ENCODE measurements around the gene POLD1. TPM values are rescaled to one million over a fixed set of nuclear protein-coding genes. Genes with fewer than 3 reads are reported as not detected.
"Not testable (repeated sequence)": the region's sequence is repeated elsewhere in the genome, so short reads cannot be mapped to it uniquely, and the experiment has no call there.

The POLD1 gene
- total and polyA plus RNA-seq, 7 experiments from 2014 or later = 26.0 to 110 (median 40.8) TPM

DNA sequence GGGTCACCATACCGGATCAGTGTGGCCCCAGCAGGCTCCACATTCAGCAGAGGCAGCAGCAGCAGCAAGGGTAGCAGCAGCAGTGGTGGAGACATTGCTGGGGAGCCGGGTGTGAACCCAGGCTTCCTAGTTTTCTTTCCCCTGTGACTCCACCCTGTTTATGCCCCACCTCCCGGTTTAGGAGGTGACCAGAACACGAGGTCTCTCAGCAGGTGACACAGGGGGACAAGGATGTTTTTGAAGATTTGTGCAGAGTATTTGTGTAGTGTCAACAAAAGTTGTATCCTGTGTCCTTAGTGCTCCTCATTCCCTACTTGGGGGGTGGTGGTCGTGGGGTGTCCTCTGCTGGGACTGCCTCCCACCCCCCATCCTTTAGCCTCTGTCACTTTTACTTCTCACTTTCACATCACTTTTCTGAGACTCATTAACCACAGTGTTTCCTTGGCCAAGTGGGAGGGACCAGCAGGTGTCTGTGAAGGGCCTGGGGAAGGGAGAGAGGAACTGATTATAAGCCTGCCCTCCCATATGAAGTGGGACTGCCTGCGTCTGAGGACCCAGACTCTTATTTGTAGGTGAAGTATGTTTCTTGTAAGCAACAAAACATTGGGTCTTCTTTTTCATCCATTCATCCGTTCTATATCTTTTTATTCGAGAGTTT is 39.4 kb upstream of the POLD1 start:
- ATAC-seq (peak; percentile 66), DNase-seq (no peak)
- no peak overlapping the region for H3K27ac ChIP-seq (ENCODE audit: low read depth, low read length)
- CTCF ChIA-PET = no interaction called here
- no peaks in the 10 kb centered on the region for H3K36me3 ChIP-seq (ENCODE audit: control insufficient read depth in 2 of 3, insufficient read depth in 3 of 3, low read length in 3 of 3)
- H3K4me1 ChIP-seq (ENCODE audit: control insufficient read depth in 2 of 2, insufficient read depth in 2 of 2, low read length in 2 of 2) = no peaks in the 10 kb centered on the region
- intact Hi-C loops (cut with micrococcal nuclease) = no loop called here
- Mint-ChIP-seq H3K4me1 (peaks cover 0 to 28% (median 9%) of the 10 kb centered on the region in 7 donors), H3K27me3 (peaks cover 0 to 3% (median 0%) of the 10 kb centered on the region in 5 donors), H3K4me3 (peak overlapping the region in 1 of 10 donors; percentile 59), H3K27ac (peak overlapping the region in 1 of 9 donors; percentile 80), H3K36me3 (peaks cover 0 to 19% (median 0%) of the 10 kb centered on the region in 5 donors), H3K9me3 (peaks cover 0 to 16% (median 6%) of the 10 kb centered on the region in 11 donors)
- H3K9me3 ChIP-seq (ENCODE audit: control insufficient read depth in 2 of 3, low read length in 3 of 3) = peaks cover 0 to 5% (median 0%) of the 10 kb centered on the region in 3 experiments
- no peaks in the 10 kb centered on the region for H3K27me3 ChIP-seq (ENCODE audit: control insufficient read depth in 2 of 2, insufficient read depth in 2 of 2, low read length in 2 of 2)
- H3K4me3 ChIP-seq (ENCODE audit: low read length) = no peak overlapping the region
- POLR2A ChIA-PET = interaction anchor here (1.1 kb wide), 1 partner anchor 9 kb away, joined by 4 read pairs; no protein-coding TSS in a partner anchor

GRCh38 chr19:50347089-50347581 is 37.0 kb upstream of the POLD1 start:
- peaks cover 0 to 16% (median 0%) of the 10 kb centered on the region in 5 donors for H3K36me3 Mint-ChIP-seq
- peaks cover 0 to 13% (median 5%) of the 10 kb centered on the region in 11 donors for H3K9me3 Mint-ChIP-seq
- H3K4me3 ChIP-seq (ENCODE audit: low read length); intact Hi-C loops (cut with micrococcal nuclease); H3K27me3 Mint-ChIP-seq; H3K4me1 ChIP-seq (ENCODE audit: control insufficient read depth in 2 of 2, insufficient read depth in 2 of 2, low read length in 2 of 2); H3K36me3 ChIP-seq (ENCODE audit: control insufficient read depth in 2 of 3, insufficient read depth in 3 of 3, low read length in 3 of 3); H3K27ac ChIP-seq (ENCODE audit: low read depth, low read length); H3K9me3 ChIP-seq (ENCODE audit: control insufficient read depth in 2 of 3, low read length in 3 of 3); H3K27me3 ChIP-seq (ENCODE audit: control insufficient read depth in 2 of 2, insufficient read depth in 2 of 2, low read length in 2 of 2); DNase-seq: not testable (repeated sequence)
- peak overlapping the region in 4 of 9 donors; percentile 33 to 90 (median 40) for H3K27ac Mint-ChIP-seq
- H3K4me1 Mint-ChIP-seq = peaks cover 0 to 26% (median 9%) of the 10 kb centered on the region in 7 donors
- H3K4me3 Mint-ChIP-seq = peak overlapping the region in 8 of 10 donors; percentile 8 to 63 (median 31)
- peak; percentile 36 for ATAC-seq
- ChIA-PET POLR2A (interaction anchor here (1.1 to 1.7 kb wide), 4 partner anchors 11 to 37 kb away, joined by 3 read pairs; partner anchors contain the start of gene POLD1), CTCF (interaction anchor here (1.1 kb wide), 1 partner anchor 10 kb away, joined by 3 read pairs; no protein-coding TSS in a partner anchor)

- intact Hi-C loops (cut with micrococcal nuclease) = no loop called here
- H3K36me3 ChIP-seq (ENCODE audit: control insufficient read depth in 2 of 3, insufficient read depth in 3 of 3, low read length in 3 of 3) = no peaks in the 10 kb centered on the region
- DNase-seq = no peak
- H3K27ac Mint-ChIP-seq = no peak overlapping the region
- CTCF ChIA-PET = no interaction called here
- POLR2A ChIA-PET = no interaction called here
- H3K36me3 Mint-ChIP-seq = peaks cover 0 to 10% (median 0%) of the 10 kb centered on the region in 5 donors
- peaks cover 0 to 11% (median 5%) of the 10 kb centered on the region in 11 donors for H3K9me3 Mint-ChIP-seq
- no peaks in the 10 kb centered on the region for H3K27me3 ChIP-seq (ENCODE audit: control insufficient read depth in 2 of 2, insufficient read depth in 2 of 2, low read length in 2 of 2)
- no peaks in the 10 kb centered on the region for H3K27me3 Mint-ChIP-seq
- H3K4me3 Mint-ChIP-seq = no peak overlapping the region
- H3K4me3 ChIP-seq (ENCODE audit: low read length) = no peak overlapping the region
- ATAC-seq = no peak
- no peak overlapping the region for H3K27ac ChIP-seq (ENCODE audit: low read depth, low read length)
- peaks cover 0 to 22% (median 9%) of the 10 kb centered on the region in 7 donors for H3K4me1 Mint-ChIP-seq
- no peaks in the 10 kb centered on the region for H3K4me1 ChIP-seq (ENCODE audit: control insufficient read depth in 2 of 2, insufficient read depth in 2 of 2, low read length in 2 of 2)
- H3K9me3 ChIP-seq (ENCODE audit: control insufficient read depth in 2 of 3, low read length in 3 of 3) = peaks cover 0 to 5% (median 0%) of the 10 kb centered on the region in 3 experiments
Observed at GRCh38 chr19:50349277-50350057, 34.7 kb upstream of the POLD1 start.

GRCh38 chr19:50352242-50352641 is 31.9 kb upstream of the POLD1 start:
- ChIA-PET POLR2A (no interaction called here), CTCF (interaction anchor here (1.1 kb wide), 1 partner anchor 431 kb away, joined by 7 read pairs; no protein-coding TSS in a partner anchor)
- DNase-seq = no peak
- Mint-ChIP-seq H3K9me3 (peaks cover 0 to 1% (median 0%) of the 10 kb centered on the region in 11 donors), H3K4me1 (peaks cover 0 to 13% (median 8%) of the 10 kb centered on the region in 7 donors), H3K27me3 (no peaks in the 10 kb centered on the region), H3K36me3 (no peaks in the 10 kb centered on the region), H3K27ac (no peak overlapping the region), H3K4me3 (no peak overlapping the region)
- intact Hi-C loops (cut with micrococcal nuclease) = no loop called here
- Histone ChIP-seq H3K27me3 (ENCODE audit: control insufficient read depth in 2 of 2, insufficient read depth in 2 of 2, low read length in 2 of 2) (no peaks in the 10 kb centered on the region), H3K9me3 (ENCODE audit: control insufficient read depth in 2 of 3, low read length in 3 of 3) (no peaks in the 10 kb centered on the region), H3K36me3 (ENCODE audit: control insufficient read depth in 2 of 3, insufficient read depth in 3 of 3, low read length in 3 of 3) (no peaks in the 10 kb centered on the region), H3K4me3 (ENCODE audit: low read length) (no peak overlapping the region), H3K27ac (ENCODE audit: low read depth, low read length) (no peak overlapping the region), H3K4me1 (ENCODE audit: control insufficient read depth in 2 of 2, insufficient read depth in 2 of 2, low read length in 2 of 2) (no peaks in the 10 kb centered on the region)
- ATAC-seq = no peak

DNA sequence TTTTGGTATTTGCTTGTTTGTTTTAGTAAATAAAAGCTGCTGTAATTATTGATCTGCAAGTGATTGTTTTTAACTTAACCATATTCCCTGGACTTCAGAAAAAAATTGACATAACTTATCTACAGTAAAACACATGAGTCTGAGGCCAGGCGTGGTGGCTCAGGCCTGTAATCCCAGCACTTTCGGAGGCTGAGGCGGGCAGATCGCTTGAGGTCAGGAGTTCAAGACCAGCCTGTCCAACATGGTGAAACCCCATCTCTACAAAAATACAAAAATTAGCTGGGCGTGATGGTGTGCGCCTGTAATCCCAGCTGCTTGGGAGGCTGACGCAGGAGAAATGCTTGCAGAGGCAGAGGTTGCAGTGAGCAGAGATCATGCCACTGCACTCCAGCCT is 30.7 kb upstream of the POLD1 start:
- intact Hi-C loops (cut with micrococcal nuclease); DNase-seq; H3K27me3 ChIP-seq (ENCODE audit: control insufficient read depth in 2 of 2, insufficient read depth in 2 of 2, low read length in 2 of 2); H3K27me3 Mint-ChIP-seq; H3K27ac Mint-ChIP-seq; H3K9me3 Mint-ChIP-seq; ATAC-seq; H3K27ac ChIP-seq (ENCODE audit: low read depth, low read length); H3K4me3 Mint-ChIP-seq; H3K36me3 ChIP-seq (ENCODE audit: control insufficient read depth in 2 of 3, insufficient read depth in 3 of 3, low read length in 3 of 3); H3K9me3 ChIP-seq (ENCODE audit: control insufficient read depth in 2 of 3, low read length in 3 of 3); H3K4me3 ChIP-seq (ENCODE audit: low read length); H3K36me3 Mint-ChIP-seq; H3K4me1 ChIP-seq (ENCODE audit: control insufficient read depth in 2 of 2, insufficient read depth in 2 of 2, low read length in 2 of 2): not testable (repeated sequence)
- ChIA-PET POLR2A (interaction anchor here (0.7 to 1.1 kb wide), 2 partner anchors 9 to 31 kb away, joined by 3 to 4 read pairs; partner anchors contain the start of gene POLD1), CTCF (interaction anchor here (0.7 to 1.1 kb wide), 2 partner anchors 430 to 442 kb away, joined by 5 to 7 read pairs; no protein-coding TSS in a partner anchor)
- peaks cover 0 to 13% (median 6%) of the 10 kb centered on the region in 7 donors for H3K4me1 Mint-ChIP-seq

DNA sequence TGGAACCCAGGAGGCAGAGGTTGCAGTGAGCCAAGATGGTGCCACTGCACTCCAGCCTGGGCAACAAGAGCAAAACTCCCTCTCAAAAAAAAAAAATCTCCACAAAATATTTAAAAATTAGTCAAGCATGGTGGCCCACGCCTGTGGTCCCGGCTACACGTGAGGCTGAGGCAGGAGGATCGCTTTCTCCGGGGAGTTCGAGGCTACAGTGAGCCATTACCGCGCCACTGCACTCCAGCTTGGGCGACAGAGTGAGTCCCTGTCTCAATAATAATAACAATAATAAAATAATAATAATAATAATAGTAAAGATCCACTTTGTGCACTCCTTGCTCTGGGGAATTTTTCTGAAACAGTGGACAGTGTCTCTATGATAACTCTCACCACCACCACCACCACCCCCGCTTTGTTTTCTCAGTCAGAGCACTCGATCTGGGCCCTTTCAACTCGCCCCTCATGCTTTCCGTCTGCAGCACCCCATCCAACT is 27.4 kb upstream of the POLD1 start:
- Histone ChIP-seq H3K27ac (ENCODE audit: low read depth, low read length) (peak overlapping the region; percentile 90), H3K27me3 (ENCODE audit: control insufficient read depth in 2 of 2, insufficient read depth in 2 of 2, low read length in 2 of 2) (no peaks in the 10 kb centered on the region), H3K36me3 (ENCODE audit: control insufficient read depth in 2 of 3, insufficient read depth in 3 of 3, low read length in 3 of 3) (no peaks in the 10 kb centered on the region), H3K4me1 (ENCODE audit: control insufficient read depth in 2 of 2, insufficient read depth in 2 of 2, low read length in 2 of 2) (peaks cover 0 to 16% of the 10 kb centered on the region in 2 donors), H3K9me3 (ENCODE audit: control insufficient read depth in 2 of 3, low read length in 3 of 3) (no peaks in the 10 kb centered on the region), H3K4me3 (ENCODE audit: low read length) (peak overlapping the region; percentile 78)
- ChIA-PET POLR2A (interaction anchor here (0.6 to 3.2 kb wide), 10 partner anchors 12 to 448 kb away, joined by 3 to 19 read pairs (median 5); partner anchors contain the start of gene NR1H2), CTCF (interaction anchor here (0.6 to 2.3 kb wide), 16 partner anchors 8 to 565 kb away, joined by 3 to 13 read pairs (median 4); partner anchors contain the start of gene JOSD2)
- Mint-ChIP-seq H3K4me1 (peaks cover 14 to 41% (median 35%) of the 10 kb centered on the region in 7 donors), H3K36me3 (peaks cover 0 to 8% (median 0%) of the 10 kb centered on the region in 5 donors), H3K27ac (peak overlapping the region in 8 of 9 donors; percentile 83 to 99 (median 97)), H3K9me3 (peaks cover 0 to 4% (median 0%) of the 10 kb centered on the region in 11 donors), H3K4me3 (peak overlapping the region; percentile 88 to 95 (median 92)), H3K27me3 (no peaks in the 10 kb centered on the region)
- ATAC-seq (no peak), DNase-seq (no peak)
- intact Hi-C loops (cut with micrococcal nuclease) = loop anchor here (1.0 kb wide), 14 partner anchors 12 to 448 kb away; partner anchors contain the start of genes EMC10 (in 2 of the 2), GARIN5A (in 2 of the 2), JOSD2 (in 2 of the 2) and NR1H2 (in 2 of the 2)

Measured in naive thymus-derived CD4-positive, alpha-beta T cell (primary cell).